SK-N-MC (cell line): ENCODE results near the gene RIPOR3.

Experiments used
- EZH2 ChIP-seq: fragments of 200-600 bp; sonication (generic); IDR thresholded peaks from one replicate; pipeline ENCODE4 v1.6.1; 2017; ENCODE audit warnings: antibody characterized with exemption
- POLR2AphosphoS5 ChIP-seq: IDR thresholded peaks from 2 replicates; pipeline ENCODE4 v1.6.1; 2012; ENCODE audit warnings: mild to moderate bottlenecking, low read depth, low read length, borderline replicate concordance

- TF ChIP-seq POLR2AphosphoS5 (no peak), EZH2 (no peak)
These were observed 2.9 kb downstream of the RIPOR3 start for GRCh38 chr20:50688256-50688975.
